Neutrophil (primary cell): ENCODE data around the gene TIMD4.

Experiments
- H3K27ac ChIP-seq: fragments of 200-600 bp; sonication (generic); 2 replicates; pipeline ENCODE4 v1.5.1; 2016; ENCODE audit warnings: mild to moderate bottlenecking, moderate library complexity
- H3K27me3 ChIP-seq: fragments of 200-600 bp; sonication (generic); 2 replicates; pipeline ENCODE4 v1.6.0; 2016; ENCODE audit warnings: mild to moderate bottlenecking
- H3K36me3 ChIP-seq: fragments of 200-600 bp; sonication (generic); 2 replicates; pipeline ENCODE4 v1.5.1; 2017
- H3K4me1 ChIP-seq, 2 experiments: fragments of 200-600 bp in 1 of 2; sonication (generic) in 1 of 2; 1 replicate in 1 of 2; 2 replicates in 1 of 2; pipeline versions ENCODE4 v1.5.1 to v1.6.1; 2013 to 2016; ENCODE audit warnings: low read depth in 1 of 2, low read length in 1 of 2, mild to moderate bottlenecking in 1 of 2, moderate library complexity in 1 of 2; ENCODE audit not compliant: control insufficient read depth in 1 of 2, insufficient read depth in 1 of 2
- H3K4me3 ChIP-seq, 2 experiments: fragments of 200-600 bp in 1 of 2; sonication (generic) in 1 of 2; 1 replicate in 1 of 2; 2 replicates in 1 of 2; pipeline ENCODE4 v1.5.1; 2013 to 2016; ENCODE audit warnings: low read depth in 1 of 2, low read length in 1 of 2, mild to moderate bottlenecking in 1 of 2, moderate library complexity in 1 of 2
- H3K9me3 ChIP-seq: fragments of 200-600 bp; sonication (generic); 2 replicates; pipeline ENCODE4 v1.5.1; 2016
- CTCF ChIP-seq: fragments of 200-600 bp; sonication (generic); IDR thresholded peaks from 2 replicates; pipeline ENCODE4 v1.5.1; 2016; ENCODE audit warnings: antibody characterized with exemption

TIMD4 gene

GRCh38 chr5:156879665-156880285, 83.3 kb downstream of the TIMD4 start:
- Histone ChIP-seq H3K4me1 (no peaks in the 10 kb centered on the region), H3K27me3 (no peaks in the 10 kb centered on the region), H3K9me3 (no peaks in the 10 kb centered on the region), H3K27ac (no peak overlapping the region), H3K4me3 (no peak overlapping the region), H3K36me3 (no peaks in the 10 kb centered on the region)
- no peak for TF ChIP-seq CTCF

- Histone ChIP-seq H3K27ac (no peak overlapping the region), H3K9me3 (no peaks in the 10 kb centered on the region), H3K4me1 (no peaks in the 10 kb centered on the region), H3K36me3 (no peaks in the 10 kb centered on the region), H3K4me3 (no peak overlapping the region), H3K27me3 (no peaks in the 10 kb centered on the region)
- no peak for TF ChIP-seq CTCF
These were observed 91.8 kb downstream of the TIMD4 start for GRCh38 chr5:156871212-156871611.

- no peak for TF ChIP-seq CTCF
- Histone ChIP-seq H3K4me1 (no peaks in the 10 kb centered on the region), H3K36me3 (no peaks in the 10 kb centered on the region), H3K9me3 (no peaks in the 10 kb centered on the region), H3K4me3 (no peak overlapping the region), H3K27me3 (no peaks in the 10 kb centered on the region), H3K27ac (no peak overlapping the region)
These were observed 92.6 kb downstream of the TIMD4 start for GRCh38 chr5:156870498-156870839.
